HepG2 (cell line): ENCODE data around the gene ACE. TPM values are rescaled to one million over a fixed set of nuclear protein-coding genes. Genes with fewer than 3 reads are reported as not detected.

ENCODE experiments used
- ARID4A ChIP-seq: sonication (generic); formaldehyde crosslinking; IDR thresholded peaks from 2 replicates; pipeline ENCODE4 v1.5.0; 2020; ENCODE audit warnings: mild to moderate bottlenecking, missing genetic modification reagents, borderline replicate concordance
- ASH2L ChIP-seq: fragments of 300-600, 200-600 bp; sonication (generic); IDR thresholded peaks from 2 replicates; pipeline ENCODE4 v1.7.0; 2017; ENCODE audit warnings: low read depth, mild to moderate bottlenecking, moderate library complexity, mixed read lengths, low read length; ENCODE audit not compliant: insufficient read length
- ETV5 ChIP-seq: IDR thresholded peaks from 2 replicates; pipeline ENCODE4 v1.6.1; 2018; ENCODE audit warnings: missing biosample characterization, missing genetic modification reagents, inconsistent platforms, borderline replicate concordance
- GRHL1 ChIP-seq: sonication (generic); formaldehyde crosslinking; conservative IDR thresholded peaks from 2 replicates; pipeline ENCODE4 v1.8.0; 2022; ENCODE audit warnings: missing genetic modification reagents
- HNRNPH1 ChIP-seq: fragments of 200-400 bp; formaldehyde crosslinking; optimal IDR thresholded peaks from 2 replicates; pipeline ENCODE3; 2017; ENCODE audit warnings: mild to moderate bottlenecking, low read depth, low read length
- IRF1 ChIP-seq: sonication (generic); formaldehyde crosslinking; IDR thresholded peaks from 2 replicates; pipeline ENCODE4 v1.4.0; 2020; ENCODE audit warnings: low read depth, mild to moderate bottlenecking, missing genetic modification reagents
- ISL2 ChIP-seq: sonication (generic); formaldehyde crosslinking; IDR thresholded peaks from 2 replicates; pipeline ENCODE4 v1.5.0; 2020; ENCODE audit warnings: missing genetic modification reagents
- KLF12 ChIP-seq: sonication (generic); formaldehyde crosslinking; IDR thresholded peaks from 2 replicates; pipeline ENCODE4 v1.4.0; 2020; ENCODE audit warnings: missing genetic modification reagents, borderline replicate concordance
- MED8 ChIP-seq: sonication (generic); formaldehyde crosslinking; IDR thresholded peaks from 2 replicates; pipeline ENCODE4 v1.8.1; 2023; ENCODE audit warnings: mild to moderate bottlenecking, missing genetic modification reagents; ENCODE audit not compliant: insufficient replicate concordance
- NFATC3 ChIP-seq: sonication (generic); formaldehyde crosslinking; IDR thresholded peaks from 2 replicates; pipeline ENCODE4 v1.5.1; 2020; ENCODE audit warnings: mild to moderate bottlenecking, missing genetic modification reagents
- NFYB ChIP-seq: sonication (generic); formaldehyde crosslinking; IDR thresholded peaks from 2 replicates; pipeline ENCODE4 v1.4.0; 2020; ENCODE audit warnings: missing genetic modification reagents
- PLRG1 ChIP-seq: fragments of 450-650 bp; conservative IDR thresholded peaks from 2 replicates; pipeline ENCODE4 v1.6.1; 2016
- SSRP1 ChIP-seq: IDR thresholded peaks from 2 replicates; pipeline ENCODE4 v1.6.1; 2016; ENCODE audit warnings: control low read depth
- TIGD3 ChIP-seq: sonication (generic); formaldehyde crosslinking; IDR thresholded peaks from 2 replicates; pipeline ENCODE4 v1.5.1; 2020; ENCODE audit warnings: mild to moderate bottlenecking, missing genetic modification reagents, borderline replicate concordance
- ZNF143 ChIP-seq: sonication (generic); formaldehyde crosslinking; IDR thresholded peaks from 2 replicates; pipeline ENCODE4 v1.4.0; 2020; ENCODE audit warnings: missing genetic modification reagents
- ZNF839 ChIP-seq: sonication (generic); formaldehyde crosslinking; IDR thresholded peaks from 2 replicates; pipeline ENCODE4 v1.4.0; 2020; ENCODE audit warnings: missing genetic modification reagents, mild to moderate bottlenecking, borderline replicate concordance
- ZSCAN9 ChIP-seq: IDR thresholded peaks from 2 replicates; pipeline ENCODE4 v1.6.1; 2016; ENCODE audit warnings: borderline replicate concordance
- polyA plus RNA-seq, 8 experiments: library from polyadenylated mRNA; depleted of rRNA in 3 of 8; stranded (reverse) in 7 of 8; unstranded in 1 of 8; fragments of >200 nt; fragmentation: Illumina TruSeq in 4 of 8; extraction: Trizol in 4 of 8; gene quantifications; 2 replicates each; pipeline versions ENCODE4 v1.2.1 to v1.2.3, GENCODE V29; 2011 to 2016; ENCODE audit warnings: low read depth in 4 of 8, missing spikeins in 1 of 8, mixed read lengths in 1 of 8; ENCODE audit not compliant: insufficient read depth in 1 of 8
- total RNA-seq, 5 experiments: library from RNA; depleted of rRNA; stranded (reverse); fragments of >200 nt; fragmentation: Illumina TruSeq; extraction: Trizol; gene quantifications; 2 replicates each; pipeline ENCODE4 v1.2.3, GENCODE V29; 2016; ENCODE audit warnings: low read depth in 1 of 5

ACE gene
- total and polyA plus RNA-seq, 2 of the 13 experiments (the other 11 are each of a cell fraction or from before 2014, with no cell fraction given): 0.08 to 0.13 TPM

- TF ChIP-seq ZNF839: no peak
- no peak for TF ChIP-seq GRHL1
- TF ChIP-seq ASH2L: peak; percentile 41
- no peak for TF ChIP-seq PLRG1
- no peak for TF ChIP-seq IRF1 (CRISPR knock-in tag)
- no peak for TF ChIP-seq TIGD3 (CRISPR knock-in tag)
- TF ChIP-seq MED8 (CRISPR knock-in tag): no peak
- TF ChIP-seq ETV5 (CRISPR knock-in tag): peak; percentile 35; the same call in 1 of the 2 replicates
- TF ChIP-seq NFYB (CRISPR knock-in tag): no peak
- no peak for TF ChIP-seq ZNF143 (CRISPR knock-in tag)
- no peak; the same call in 1 of the 2 replicates for TF ChIP-seq NFATC3 (CRISPR knock-in tag)
- TF ChIP-seq ARID4A: peak; percentile 49; the same call in 1 of the 2 replicates
- TF ChIP-seq HNRNPH1: no peak
- no peak for TF ChIP-seq ISL2 (CRISPR knock-in tag)
- no peak for TF ChIP-seq KLF12 (CRISPR knock-in tag)
- TF ChIP-seq ZSCAN9 (CRISPR knock-in tag): peak; percentile 37; the same call in 1 of the 2 replicates
- TF ChIP-seq SSRP1 (CRISPR knock-in tag): 0 out of 2 replicates have a peak, but pooled peaks have one; percentile 44
Observed at GRCh38 chr17:63431939-63432804, 44.7 kb upstream of the ACE start (continued).
